Measurements from ENCODE around the gene SNRPN.

DNA sequence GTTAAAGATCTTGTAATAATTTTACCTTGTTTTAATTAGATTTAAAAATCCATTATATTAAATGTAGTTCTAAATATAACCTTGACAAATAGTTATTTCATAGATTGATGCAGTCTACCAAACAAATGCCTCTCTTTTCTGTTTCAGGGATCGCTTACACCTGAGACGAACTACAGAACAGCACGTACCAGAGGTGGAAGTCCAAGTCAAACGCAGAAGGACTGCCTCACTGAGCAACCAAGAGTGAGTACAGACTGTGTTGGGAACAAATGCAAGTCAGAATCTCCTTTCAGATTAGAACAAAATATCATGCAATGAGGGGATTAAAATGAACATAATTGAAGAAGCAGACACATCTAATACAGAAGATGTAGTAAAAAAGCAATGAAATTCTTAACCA lies 7.2 kb downstream of the SNRPN start:
- TF ChIP-seq POLR2AphosphoS5 (IDR thresholded peaks at IDR 0.05), result no peak
- no peak for TF ChIP-seq EP300 (IDR thresholded peaks at IDR 0.05)

Measured in sigmoid colon (tissue), 4 donors.